Fibroblast of the aortic adventitia (primary cell): ENCODE data around the gene FAM110A. TPM values are rescaled to one million over a fixed set of nuclear protein-coding genes. Genes with fewer than 3 reads are reported as not detected.
"Not testable (repeated sequence)": the region's sequence is repeated elsewhere in the genome, so short reads cannot be mapped to it uniquely, and the experiment has no call there.

Experiments used
- DNase-seq: peaks from one replicate; pipeline ENCODE4 v3.0.0-alpha.2; 2010; ENCODE audit warnings: low read depth
- H3K4me3 ChIP-seq: 2 replicates; pipeline ENCODE4 v1.5.1; 2011; ENCODE audit warnings: low read depth, mild to moderate bottlenecking, control low read depth, low read length, moderate library complexity
- CTCF ChIP-seq: IDR thresholded peaks from 2 replicates; pipeline ENCODE4 v1.5.1; 2011; ENCODE audit warnings: mild to moderate bottlenecking, low read length, control low read depth, inconsistent platforms; ENCODE audit not compliant: insufficient read depth
- total RNA-seq: library from RNA; depleted of rRNA; stranded (reverse); fragments of >200 nt; gene quantifications from 2 replicates; pipeline ENCODE4 v1.2.3, GENCODE V29; 2012; ENCODE audit warnings: low replicate concordance

FAM110A gene
- total RNA-seq, 1 donor, result 5.5 TPM

DNA sequence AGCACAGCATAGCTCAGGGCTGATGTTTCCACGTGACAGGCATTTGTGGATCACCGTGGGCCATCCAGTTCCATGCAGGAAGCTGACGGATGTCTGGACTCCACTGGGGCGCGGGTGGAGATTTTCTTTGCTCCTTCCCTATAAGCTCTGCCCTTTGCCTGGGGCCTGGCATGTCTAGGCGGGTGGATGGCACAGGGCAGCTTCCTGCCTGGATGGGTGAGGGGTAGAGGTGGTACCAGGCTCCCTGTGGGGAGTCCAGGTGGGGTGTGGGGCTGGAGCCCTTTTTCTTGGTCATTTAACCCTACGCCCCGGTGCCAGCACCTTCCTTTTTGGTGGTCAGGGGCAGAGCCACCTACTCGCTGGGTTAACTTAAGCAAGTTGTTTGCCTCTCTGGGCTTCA is 10.4 kb downstream of the FAM110A start:
- no peak for DNase-seq
- no peak for TF ChIP-seq CTCF
- H3K4me3 ChIP-seq, result no peak overlapping the region

DNA sequence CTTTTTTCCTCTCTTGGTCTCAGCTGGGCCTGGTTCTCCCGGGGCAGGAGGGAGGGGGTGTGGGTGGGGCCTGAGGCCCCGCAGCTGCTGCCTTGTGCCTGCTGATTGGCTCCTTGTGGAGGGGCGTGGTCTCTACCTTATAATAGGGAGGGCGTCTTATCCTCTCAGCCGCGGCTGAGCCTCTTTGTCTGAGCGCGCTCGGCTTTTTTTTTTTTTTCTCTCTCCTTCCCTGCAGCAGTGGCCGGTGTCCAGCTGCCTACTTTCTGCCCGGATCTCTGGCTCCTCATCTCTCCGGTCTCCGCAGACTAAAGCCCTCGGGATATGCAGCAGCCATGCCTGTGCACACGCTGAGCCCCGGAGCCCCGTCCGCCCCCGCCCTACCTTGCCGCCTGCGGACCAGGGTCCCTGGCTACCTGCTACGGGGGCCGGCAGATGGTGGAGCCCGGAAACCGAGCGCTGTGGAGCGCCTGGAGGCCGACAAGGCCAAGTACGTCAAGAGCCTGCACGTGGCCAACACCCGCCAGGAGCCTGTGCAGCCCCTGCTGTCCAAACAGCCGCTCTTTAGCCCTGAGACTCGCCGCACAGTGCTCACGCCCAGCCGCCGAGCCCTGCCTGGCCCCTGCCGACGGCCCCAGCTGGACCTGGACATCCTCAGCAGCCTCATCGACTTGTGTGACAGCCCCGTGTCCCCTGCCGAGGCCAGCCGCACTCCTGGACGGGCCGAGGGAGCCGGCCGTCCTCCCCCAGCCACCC is 11.1 kb downstream of the FAM110A start:
- DNase-seq, result peak; percentile 86
- no peak for TF ChIP-seq CTCF
- H3K4me3 ChIP-seq, result peak overlapping the region; percentile 53

- DNase-seq, result no peak
- H3K4me3 ChIP-seq, result no peak overlapping the region
- no peak for TF ChIP-seq CTCF
These were observed 11.8 kb downstream of the FAM110A start for GRCh38 chr20:845226-845868.

DNA sequence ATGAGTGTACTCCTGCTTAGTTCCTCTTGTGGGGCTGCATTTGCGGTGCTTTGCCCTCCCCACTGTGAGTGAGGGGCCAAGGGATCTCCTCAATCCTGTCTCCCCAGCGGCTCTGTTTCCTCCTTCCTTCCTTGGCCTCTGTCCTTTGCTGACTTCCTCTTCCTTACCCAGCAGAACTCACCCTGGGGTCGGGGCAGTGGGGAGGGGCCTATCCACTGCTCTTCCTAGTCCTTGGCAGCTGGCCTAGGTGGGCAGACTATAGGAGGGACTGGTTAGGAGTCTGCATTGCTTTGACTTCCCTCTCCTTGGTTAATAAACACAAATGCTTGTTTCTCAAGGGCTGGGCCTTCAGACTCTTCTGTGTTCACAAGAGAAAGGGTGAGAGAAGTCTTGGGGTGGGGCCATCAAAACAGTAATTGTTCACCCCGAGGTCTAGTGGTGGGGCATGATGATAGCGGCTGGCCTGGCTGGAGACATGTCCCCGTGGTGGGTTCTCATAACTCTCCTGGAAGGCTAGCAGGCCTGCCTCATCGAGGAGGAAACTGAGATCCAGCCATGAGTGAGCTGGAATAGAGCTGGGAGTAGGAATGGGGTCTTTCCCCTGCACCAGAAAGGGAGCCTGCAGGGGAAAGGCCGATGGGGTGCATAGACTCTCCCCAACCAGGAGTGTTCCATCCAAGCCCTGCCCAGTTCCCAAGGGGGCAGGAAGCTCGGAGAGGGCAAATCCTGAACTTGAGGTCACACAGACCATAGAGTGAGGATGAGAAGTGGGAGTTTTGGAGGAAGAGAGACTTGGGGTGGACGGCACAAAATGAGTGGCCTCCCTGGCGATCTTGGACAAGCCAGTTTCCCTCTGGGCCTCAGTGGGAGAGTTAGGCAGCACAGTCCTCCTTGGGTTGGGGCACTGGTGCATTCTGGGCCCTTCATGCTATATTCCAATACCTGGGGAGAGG is 12.7 kb downstream of the FAM110A start:
- no peak for DNase-seq

DNA sequence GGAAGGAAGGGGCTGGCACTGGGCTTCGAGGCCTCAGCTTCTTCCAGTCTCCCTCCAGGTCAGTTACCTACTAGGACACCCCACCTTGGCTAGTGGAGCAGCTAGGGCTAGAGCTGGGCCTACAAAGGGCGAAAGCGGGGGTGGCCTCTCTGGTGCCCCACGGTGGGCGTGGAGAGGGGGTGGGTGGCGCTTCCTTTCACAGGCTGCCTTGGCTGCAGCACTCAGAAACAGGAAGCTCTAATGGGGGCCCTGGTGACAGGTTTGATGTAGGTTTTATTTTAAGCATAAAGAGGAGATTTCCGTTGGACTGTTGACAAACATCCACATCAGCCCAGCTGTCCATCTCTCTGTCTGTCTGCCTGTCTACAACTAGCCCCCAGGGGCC is 13.4 kb downstream of the FAM110A start:
- no peak for TF ChIP-seq CTCF
- no peak overlapping the region for H3K4me3 ChIP-seq
- DNase-seq, result no peak

More for the DNA sequence above, 12.7 kb downstream of the FAM110A start:
- no peak for TF ChIP-seq CTCF
- H3K4me3 ChIP-seq, result no peak overlapping the region

DNA sequence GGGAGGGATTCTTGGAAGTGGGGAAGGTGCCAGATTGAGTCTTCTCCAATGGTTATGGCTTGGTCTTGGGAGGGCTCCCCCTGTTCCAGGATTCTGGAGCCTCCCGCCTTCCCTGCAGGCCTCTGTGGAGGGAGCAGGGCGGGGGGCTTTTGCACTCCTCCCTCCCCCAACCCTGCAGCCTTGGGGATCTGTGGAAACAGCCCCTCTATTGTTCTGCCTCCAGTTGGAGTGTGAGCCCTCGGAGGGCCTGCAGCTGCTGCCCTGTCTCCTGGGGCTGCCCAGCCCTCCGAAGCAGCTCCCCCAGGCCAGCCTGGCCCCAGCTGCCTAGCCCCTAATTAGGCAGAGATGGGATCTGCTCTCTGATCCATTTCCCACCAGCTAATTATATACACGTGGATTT is 14.7 kb downstream of the FAM110A start:
- no peak overlapping the region for H3K4me3 ChIP-seq
- no peak for DNase-seq
- no peak for TF ChIP-seq CTCF

- not testable (repeated sequence) for H3K4me3 ChIP-seq, DNase-seq
These were observed 15.2 kb downstream of the FAM110A start for GRCh38 chr20:848731-849130.
